ENCODE data around the gene CDK6. TPM values are rescaled to one million over a fixed set of nuclear protein-coding genes. Genes with fewer than 3 reads are reported as not detected.

The CDK6 gene
- total RNA-seq, 2 donors from 2014 or later, result 13.6 to 39.9 TPM

DNA sequence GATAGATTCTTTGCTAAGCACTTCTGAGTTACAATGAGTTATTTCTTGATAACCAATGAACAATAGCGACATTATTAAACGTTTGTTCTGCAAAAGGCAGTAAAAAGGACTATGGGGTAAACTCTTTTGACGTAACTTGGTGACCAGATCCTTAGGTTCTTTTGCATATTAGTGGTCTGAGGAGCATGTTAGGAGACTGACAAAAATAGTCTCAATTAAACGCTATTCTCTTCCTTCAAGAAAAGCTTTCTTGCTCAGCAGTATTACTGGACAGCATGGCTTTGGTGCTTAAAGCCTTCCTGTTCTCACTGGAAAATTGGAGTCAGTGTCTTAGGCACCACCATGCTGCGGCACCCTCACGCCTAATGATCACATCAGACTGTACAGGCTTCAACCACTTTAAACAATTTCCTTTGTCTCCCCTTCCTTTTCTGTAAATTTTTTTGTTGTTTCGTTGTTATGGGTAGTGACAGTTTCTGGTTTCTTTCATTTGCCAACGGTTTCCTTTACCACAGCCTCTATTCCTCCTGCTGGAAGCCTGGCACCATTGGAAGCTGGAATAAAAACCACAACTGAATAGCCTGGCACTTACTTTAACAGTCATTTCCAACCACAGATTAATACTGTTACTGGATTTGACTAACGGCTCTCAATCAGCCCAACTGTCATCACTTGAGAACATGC is 197.0 kb downstream of the CDK6 start:
- Histone ChIP-seq H3K27ac (no peak overlapping the region), H3K9me3 (no peaks in the 10 kb centered on the region), H3K4me1 (replicated peaks) (no peaks in the 10 kb centered on the region), H3K4me3 (no peak overlapping the region), H3K36me3 (no peaks in the 10 kb centered on the region), H3K27me3 (replicated peaks; ENCODE audit: insufficient read depth) (no peaks in the 10 kb centered on the region)
- DNase-seq (ENCODE audit: low spot score), result no peak
- WGBS, result 83% methylated on average over 9 of the region's 9 CpGs
- intact Hi-C loops (cut with DNase I), result no loop called here
- TF ChIP-seq POLR2AphosphoS5 (IDR thresholded peaks at IDR 0.05), result no peak
- TF ChIP-seq, protein P1, sequence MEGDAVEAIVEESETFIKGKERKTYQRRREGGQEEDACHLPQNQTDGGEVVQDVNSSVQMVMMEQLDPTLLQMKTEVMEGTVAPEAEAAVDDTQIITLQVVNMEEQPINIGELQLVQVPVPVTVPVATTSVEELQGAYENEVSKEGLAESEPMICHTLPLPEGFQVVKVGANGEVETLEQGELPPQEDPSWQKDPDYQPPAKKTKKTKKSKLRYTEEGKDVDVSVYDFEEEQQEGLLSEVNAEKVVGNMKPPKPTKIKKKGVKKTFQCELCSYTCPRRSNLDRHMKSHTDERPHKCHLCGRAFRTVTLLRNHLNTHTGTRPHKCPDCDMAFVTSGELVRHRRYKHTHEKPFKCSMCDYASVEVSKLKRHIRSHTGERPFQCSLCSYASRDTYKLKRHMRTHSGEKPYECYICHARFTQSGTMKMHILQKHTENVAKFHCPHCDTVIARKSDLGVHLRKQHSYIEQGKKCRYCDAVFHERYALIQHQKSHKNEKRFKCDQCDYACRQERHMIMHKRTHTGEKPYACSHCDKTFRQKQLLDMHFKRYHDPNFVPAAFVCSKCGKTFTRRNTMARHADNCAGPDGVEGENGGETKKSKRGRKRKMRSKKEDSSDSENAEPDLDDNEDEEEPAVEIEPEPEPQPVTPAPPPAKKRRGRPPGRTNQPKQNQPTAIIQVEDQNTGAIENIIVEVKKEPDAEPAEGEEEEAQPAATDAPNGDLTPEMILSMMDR (IDR thresholded peaks at IDR 0.05), result no peak
- TF ChIP-seq POLR2A (IDR thresholded peaks at IDR 0.05), result no peak

DNA sequence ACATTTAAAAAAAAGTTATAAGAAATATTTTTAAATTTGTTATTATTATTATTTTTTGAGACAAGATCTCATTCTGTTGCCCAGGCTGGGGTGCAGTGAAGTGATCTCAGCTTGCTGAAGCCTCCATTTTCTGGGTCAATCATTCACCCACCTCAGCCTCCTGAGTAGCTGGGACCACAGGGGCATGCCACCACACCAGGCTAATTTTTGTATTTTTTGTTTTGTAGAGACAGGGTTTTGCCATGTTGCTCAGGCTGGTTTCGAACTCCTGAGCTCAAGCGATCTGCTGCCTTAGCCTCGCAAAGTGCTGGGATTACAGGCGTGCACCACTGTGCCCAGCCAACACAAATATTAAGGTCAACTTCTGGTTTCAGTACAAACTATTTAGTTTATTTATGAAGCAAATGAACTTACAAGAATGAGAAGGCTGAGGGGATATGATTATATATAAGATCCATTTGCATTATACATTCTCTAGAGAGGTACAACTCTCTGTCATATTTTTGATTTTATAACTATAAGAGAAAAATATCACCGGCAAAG is 200.3 kb downstream of the CDK6 start:
- Histone ChIP-seq H3K9me3 (no peaks in the 10 kb centered on the region), H3K27ac (no peak overlapping the region), H3K36me3 (no peaks in the 10 kb centered on the region), H3K4me3 (no peak overlapping the region), H3K27me3 (replicated peaks; ENCODE audit: insufficient read depth) (no peaks in the 10 kb centered on the region), H3K4me1 (replicated peaks) (no peaks in the 10 kb centered on the region)
- 93% methylated on average over 5 of the region's 5 CpGs for WGBS
- TF ChIP-seq POLR2AphosphoS5 (IDR thresholded peaks at IDR 0.05) (no peak), POLR2A (IDR thresholded peaks at IDR 0.05) (no peak)
- TF ChIP-seq, protein P1 (IDR thresholded peaks at IDR 0.05), result no peak
- DNase-seq (ENCODE audit: low spot score), result no peak
- intact Hi-C loops (cut with DNase I), result no loop called here

DNA sequence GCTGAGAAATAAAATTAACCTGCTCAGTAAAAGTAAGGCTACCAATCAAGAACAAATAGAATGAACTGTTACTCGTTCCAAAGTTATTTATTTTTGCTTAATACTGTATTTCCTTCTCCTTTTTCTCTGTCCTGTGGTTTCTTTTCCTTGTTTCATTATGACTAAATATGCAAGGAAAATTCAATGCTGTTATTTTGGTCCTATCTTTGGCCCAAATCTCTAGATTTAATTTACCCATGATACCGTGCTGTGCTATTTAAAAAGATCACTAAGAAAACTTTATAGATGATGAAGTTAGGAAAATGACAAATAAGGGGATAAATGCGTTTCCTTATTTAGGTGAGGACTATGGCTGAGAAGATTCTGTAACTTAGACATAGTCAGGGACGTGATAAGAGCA is 200.8 kb downstream of the CDK6 start:
- no peaks in the 10 kb centered on the region for H3K27me3 ChIP-seq (replicated peaks; ENCODE audit: insufficient read depth)
- no peak overlapping the region for H3K4me3 ChIP-seq
- no peaks in the 10 kb centered on the region for H3K9me3 ChIP-seq
- WGBS, result 65% methylated on average over 4 of the region's 4 CpGs
- intact Hi-C loops (cut with DNase I), result no loop called here
- H3K4me1 ChIP-seq (replicated peaks), result no peaks in the 10 kb centered on the region
- no peak for DNase-seq (ENCODE audit: low spot score)
- H3K27ac ChIP-seq, result no peak overlapping the region
- no peaks in the 10 kb centered on the region for H3K36me3 ChIP-seq
- TF ChIP-seq, protein P1 (IDR thresholded peaks at IDR 0.05), result no peak

GRCh38 chr7:92634924-92635519 is 201.4 kb downstream of the CDK6 start:
- TF ChIP-seq, protein P1 (IDR thresholded peaks at IDR 0.05), result no peak
- TF ChIP-seq POLR2AphosphoS5 (IDR thresholded peaks at IDR 0.05) (no peak), POLR2A (IDR thresholded peaks at IDR 0.05) (no peak)
- intact Hi-C loops (cut with DNase I), result no loop called here
- DNase-seq (ENCODE audit: low spot score), result no peak
- Histone ChIP-seq H3K27me3 (replicated peaks; ENCODE audit: insufficient read depth) (no peaks in the 10 kb centered on the region), H3K9me3 (no peaks in the 10 kb centered on the region), H3K4me3 (no peak overlapping the region), H3K36me3 (no peaks in the 10 kb centered on the region), H3K27ac (no peak overlapping the region), H3K4me1 (replicated peaks) (no peaks in the 10 kb centered on the region)
- 47% methylated on average over 4 of the region's 4 CpGs for WGBS

GRCh38 chr7:92634205-92634604 is 202.2 kb downstream of the CDK6 start:
- no peak overlapping the region for H3K27ac ChIP-seq

More at GRCh38 chr7:92634205-92634604, 202.2 kb downstream of the CDK6 start:
- Histone ChIP-seq H3K36me3 (no peaks in the 10 kb centered on the region), H3K4me1 (replicated peaks) (no peaks in the 10 kb centered on the region), H3K9me3 (no peaks in the 10 kb centered on the region), H3K4me3 (no peak overlapping the region), H3K27me3 (replicated peaks; ENCODE audit: insufficient read depth) (no peaks in the 10 kb centered on the region)
- intact Hi-C loops (cut with DNase I), result no loop called here
- 74% methylated on average over 1 of the region's 1 CpG for WGBS
- TF ChIP-seq POLR2A (IDR thresholded peaks at IDR 0.05), result no peak
- TF ChIP-seq, protein P1 (IDR thresholded peaks at IDR 0.05), result no peak
- no peak for DNase-seq (ENCODE audit: low spot score)

Measured in prostate gland (tissue), 2 donors.